Activated naive CD8-positive, alpha-beta T cell treated with anti-CD3 and anti-CD28 coated beads, Interleukin-2, amount 10 ng/mL, durations not matched to agents 7 days and 5 days (primary cell): ENCODE results near the gene MTM1. TPM values are rescaled to one million over a fixed set of nuclear protein-coding genes. Genes with fewer than 3 reads are reported as not detected.

Source experiments
- ATAC-seq: fragments of 150-1000 bp; cut with Tn5 transposase; one replicate; pipeline ENCODE4 v1.10.0; 2021; ENCODE audit warnings: low read depth, moderate library complexity
- POLR2A ChIA-PET: fragments of 350-600 bp; sonication (Branson Sonifier 250); formaldehyde crosslinking; loops from one replicate; lab custom pipeline; 2021; ENCODE audit warnings: antibody characterized with exemption; lab: Charles Lee
- DNase-seq: peaks from one replicate; pipeline ENCODE4 v3.0.0; 2021
- H3K27ac Mint-ChIP-seq: one replicate; pipeline ENCODE4 v1.8.0; 2022; ENCODE audit warnings: mild to moderate bottlenecking, mixed read lengths
- H3K27me3 Mint-ChIP-seq: one replicate; pipeline ENCODE4 v1.8.0; 2022; ENCODE audit warnings: mild to moderate bottlenecking, moderate library complexity, mixed read lengths
- H3K36me3 Mint-ChIP-seq: one replicate; pipeline ENCODE4 v1.8.0; 2021; ENCODE audit warnings: mild to moderate bottlenecking, mixed read lengths
- H3K4me1 Mint-ChIP-seq: one replicate; pipeline ENCODE4 v1.8.0; 2021; ENCODE audit warnings: mixed read lengths
- H3K4me3 Mint-ChIP-seq: one replicate; pipeline ENCODE4 v1.8.0; 2022; ENCODE audit warnings: mild to moderate bottlenecking, moderate library complexity, mixed read lengths
- H3K9me3 Mint-ChIP-seq: one replicate; pipeline ENCODE4 v1.8.0; 2021; ENCODE audit warnings: mixed read lengths
- total RNA-seq, 2 experiments: library from RNA; stranded (reverse); gene quantifications; one replicate each; pipeline ENCODE4 v1.2.3, GENCODE V29; 2021

MTM1 gene
- total RNA-seq = 10 to 100 TPM; 30.5 to 34.5 TPM

- POLR2A ChIA-PET = interaction anchor here (1.2 to 5.7 kb wide), 3 partner anchors 9 to 106 kb away, joined by 3 to 47 read pairs (median 4); no protein-coding TSS in a partner anchor
- H3K4me1 Mint-ChIP-seq = peaks cover 28% of the 10 kb centered on the region
- H3K27ac Mint-ChIP-seq = peak within 1 kb of the TSS; percentile 88
- DNase-seq (peak; percentile 91), ATAC-seq (peak; percentile 87)
- peaks cover 5% of the 10 kb centered on the region for H3K36me3 Mint-ChIP-seq
- peak within 1 kb of the TSS; percentile 86 for H3K4me3 Mint-ChIP-seq
- no peaks in the 10 kb centered on the region for H3K27me3 Mint-ChIP-seq
- H3K9me3 Mint-ChIP-seq = no peaks in the 10 kb centered on the region
These were observed at the start of gene MTM1 for GRCh38 chrX:150568320-150569154. Gene MTM1, plus strand, starts transcription at chrX:150568621. Its CDS starts 23,994 bp downstream, at chrX:150592615.

DNA sequence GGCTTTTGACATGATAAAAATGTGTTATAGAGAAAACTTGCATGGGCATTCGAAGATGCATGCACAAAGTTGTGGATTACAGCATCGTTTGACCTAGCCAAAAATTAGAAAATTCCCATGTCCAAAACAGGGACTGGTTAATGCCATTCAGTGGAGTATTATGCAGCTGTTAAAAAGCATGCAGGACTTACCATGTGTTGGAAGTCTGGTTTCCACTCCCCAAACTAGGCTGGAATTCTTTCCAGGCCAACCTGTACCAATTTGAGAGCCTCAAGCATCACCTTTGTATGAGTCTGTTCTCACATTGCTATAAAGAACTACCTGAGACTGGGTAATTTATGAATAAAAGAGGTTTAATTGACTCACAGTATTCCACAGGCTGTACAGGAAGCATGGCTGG is 45.9 kb upstream of the MTM1 start:
- Mint-ChIP-seq H3K27ac (no peak overlapping the region), H3K4me3 (no peak overlapping the region), H3K27me3 (peaks cover 2% of the 10 kb centered on the region), H3K36me3 (no peaks in the 10 kb centered on the region), H3K9me3 (no peaks in the 10 kb centered on the region), H3K4me1 (peaks cover 1% of the 10 kb centered on the region)
- DNase-seq (no peak), ATAC-seq (no peak)
- POLR2A ChIA-PET = interaction anchor here (0.7 kb wide), 1 partner anchor 38 kb away, joined by 3 read pairs; no protein-coding TSS in a partner anchor

GRCh38 chrX:150525061-150525919 is 43.1 kb upstream of the MTM1 start:
- Mint-ChIP-seq H3K27me3 (peaks cover 2% of the 10 kb centered on the region), H3K9me3 (no peaks in the 10 kb centered on the region), H3K27ac (no peak overlapping the region), H3K4me1 (peaks cover 1% of the 10 kb centered on the region), H3K36me3 (no peaks in the 10 kb centered on the region), H3K4me3 (no peak overlapping the region)
- DNase-seq = no peak
- POLR2A ChIA-PET = no interaction called here
- ATAC-seq = no peak

GRCh38 chrX:150526692-150527091 is 41.7 kb upstream of the MTM1 start:
- no peaks in the 10 kb centered on the region for H3K36me3 Mint-ChIP-seq
- no peaks in the 10 kb centered on the region for H3K9me3 Mint-ChIP-seq
- H3K4me3 Mint-ChIP-seq = no peak overlapping the region
- H3K4me1 Mint-ChIP-seq = peaks cover 1% of the 10 kb centered on the region
- ATAC-seq (no peak), DNase-seq (no peak)
- POLR2A ChIA-PET = no interaction called here
- H3K27me3 Mint-ChIP-seq = peaks cover 2% of the 10 kb centered on the region
- no peak overlapping the region for H3K27ac Mint-ChIP-seq

- POLR2A ChIA-PET = no interaction called here
- no peak overlapping the region for H3K27ac Mint-ChIP-seq
- H3K27me3 Mint-ChIP-seq = no peaks in the 10 kb centered on the region
- DNase-seq (no peak), ATAC-seq (no peak)
- no peaks in the 10 kb centered on the region for H3K36me3 Mint-ChIP-seq
- H3K9me3 Mint-ChIP-seq = no peaks in the 10 kb centered on the region
- H3K4me1 Mint-ChIP-seq = peaks cover 1% of the 10 kb centered on the region
- no peak overlapping the region for H3K4me3 Mint-ChIP-seq
These were observed 41.3 kb upstream of the MTM1 start for GRCh38 chrX:150527108-150527507.

DNA sequence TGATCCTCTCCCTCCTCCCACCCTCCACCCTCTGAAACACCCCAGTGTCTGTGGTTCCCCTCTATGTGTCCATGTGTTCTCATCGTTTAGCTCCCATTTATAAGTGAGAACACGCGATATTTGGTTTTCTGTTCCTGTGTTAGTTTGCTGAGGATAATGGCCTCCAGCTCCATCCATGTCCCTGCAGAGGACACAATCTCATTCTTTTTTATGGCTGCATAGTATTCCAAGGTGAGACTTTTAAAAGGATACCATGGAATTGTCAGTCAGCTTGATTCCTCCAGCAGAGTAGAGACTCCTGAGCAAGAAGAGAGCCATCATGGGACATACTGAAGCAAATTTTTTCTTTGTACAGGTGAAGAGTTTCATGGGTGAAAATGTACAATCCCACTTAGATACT is 38.8 kb upstream of the MTM1 start:
- Mint-ChIP-seq H3K27me3 (no peaks in the 10 kb centered on the region), H3K4me3 (no peak overlapping the region), H3K27ac (no peak overlapping the region), H3K36me3 (peaks cover 1% of the 10 kb centered on the region), H3K9me3 (peaks cover 7% of the 10 kb centered on the region), H3K4me1 (peaks cover 1% of the 10 kb centered on the region)
- DNase-seq (no peak), ATAC-seq (no peak)
- POLR2A ChIA-PET = no interaction called here

GRCh38 chrX:150530821-150531220 is 37.6 kb upstream of the MTM1 start:
- ATAC-seq (no peak), DNase-seq (no peak)
- H3K27me3 Mint-ChIP-seq = no peaks in the 10 kb centered on the region
- POLR2A ChIA-PET = no interaction called here
- H3K27ac Mint-ChIP-seq = no peak overlapping the region
- peaks cover 1% of the 10 kb centered on the region for H3K4me1 Mint-ChIP-seq
- peaks cover 11% of the 10 kb centered on the region for H3K9me3 Mint-ChIP-seq
- H3K36me3 Mint-ChIP-seq = peaks cover 1% of the 10 kb centered on the region
- H3K4me3 Mint-ChIP-seq = no peak overlapping the region

- Mint-ChIP-seq H3K9me3 (peaks cover 15% of the 10 kb centered on the region), H3K36me3 (peaks cover 1% of the 10 kb centered on the region), H3K27ac (no peak overlapping the region), H3K27me3 (peaks cover 2% of the 10 kb centered on the region), H3K4me1 (peaks cover 1% of the 10 kb centered on the region), H3K4me3 (no peak overlapping the region)
- POLR2A ChIA-PET = no interaction called here
- no peak for ATAC-seq
- no peak for DNase-seq
These were observed 37.0 kb upstream of the MTM1 start for GRCh38 chrX:150531467-150531866.

DNA sequence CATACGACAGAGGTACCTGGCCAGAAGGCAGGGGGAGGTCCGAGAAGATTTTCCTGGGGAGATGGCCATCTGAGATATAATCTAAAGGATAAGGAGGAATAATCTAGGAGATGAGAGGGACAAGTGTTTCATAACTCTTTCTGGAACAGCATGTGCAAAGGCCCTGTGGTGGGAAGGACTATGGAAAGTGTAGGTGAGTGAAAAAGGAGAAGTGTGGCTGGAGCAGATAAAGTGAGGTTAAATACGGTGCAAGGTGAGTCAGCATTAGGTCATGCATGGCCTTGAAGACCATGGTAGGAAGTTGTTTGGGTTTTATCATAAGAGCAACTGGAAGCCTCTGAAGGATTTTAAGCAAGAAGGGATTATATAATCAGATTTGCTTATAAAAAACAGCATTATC is 34.6 kb upstream of the MTM1 start:
- no peak for ATAC-seq
- Mint-ChIP-seq H3K4me1 (no peaks in the 10 kb centered on the region), H3K4me3 (no peak overlapping the region), H3K9me3 (peaks cover 15% of the 10 kb centered on the region), H3K36me3 (peaks cover 1% of the 10 kb centered on the region), H3K27ac (no peak overlapping the region), H3K27me3 (peaks cover 2% of the 10 kb centered on the region)
- no peak for DNase-seq
- POLR2A ChIA-PET = no interaction called here

DNA sequence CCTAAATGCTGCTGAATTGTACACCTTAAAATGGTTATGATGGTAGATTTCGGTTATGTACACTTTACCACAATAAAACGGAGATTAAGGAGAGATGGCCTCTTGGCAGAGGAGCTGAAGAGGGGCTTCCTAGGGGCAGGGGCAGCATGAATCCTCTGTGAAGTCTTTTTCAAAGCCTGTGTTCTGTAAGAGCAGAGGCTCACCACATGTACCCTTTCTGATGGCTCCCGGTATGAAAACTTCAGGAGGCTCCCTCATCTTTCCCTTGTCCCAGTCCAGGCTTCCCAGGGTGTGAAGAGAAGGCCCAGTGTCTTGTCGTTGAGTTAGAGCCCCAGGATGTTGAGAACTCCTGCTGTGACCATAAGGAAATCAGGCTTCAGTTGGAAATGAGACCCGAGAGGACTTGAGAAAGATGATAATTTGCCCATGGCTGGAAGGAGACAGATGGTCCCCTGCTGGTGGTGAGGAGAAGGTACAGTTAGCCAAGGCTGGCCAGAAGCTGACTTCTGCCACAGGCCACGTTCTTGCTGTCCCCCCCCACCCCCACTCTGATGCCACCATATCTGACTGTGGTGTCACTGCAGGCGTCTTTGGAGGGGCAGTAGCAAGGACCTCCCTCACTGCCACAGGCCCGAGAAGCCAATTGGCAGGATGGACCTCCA is 31.8 kb upstream of the MTM1 start:
- POLR2A ChIA-PET = no interaction called here
- Mint-ChIP-seq H3K9me3 (peaks cover 15% of the 10 kb centered on the region), H3K4me3 (no peak overlapping the region), H3K27me3 (peaks cover 2% of the 10 kb centered on the region), H3K36me3 (peaks cover 1% of the 10 kb centered on the region), H3K27ac (no peak overlapping the region), H3K4me1 (no peaks in the 10 kb centered on the region)
- no peak for DNase-seq
- no peak for ATAC-seq

DNA sequence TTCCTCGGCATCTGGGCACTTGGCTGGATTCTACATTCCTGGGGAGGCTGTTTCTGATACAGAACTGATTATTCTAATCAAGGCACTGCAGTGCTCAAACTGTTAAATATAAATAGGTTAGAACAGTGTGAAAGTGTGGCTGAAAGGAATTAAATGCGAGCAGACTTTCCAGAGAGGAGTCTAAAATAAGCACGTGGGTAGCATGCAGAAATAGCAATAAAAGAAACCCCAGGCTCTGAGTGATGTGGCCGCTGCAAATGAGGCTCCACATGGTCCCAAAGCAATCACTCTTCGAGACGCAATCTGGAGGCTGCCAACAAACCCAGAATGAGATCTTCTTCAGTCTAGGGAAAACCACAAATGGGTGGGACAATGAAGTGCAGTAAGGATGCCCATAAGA is 30.6 kb upstream of the MTM1 start:
- Mint-ChIP-seq H3K9me3 (peaks cover 15% of the 10 kb centered on the region), H3K27me3 (peaks cover 2% of the 10 kb centered on the region), H3K27ac (no peak overlapping the region), H3K4me1 (no peaks in the 10 kb centered on the region), H3K4me3 (no peak overlapping the region), H3K36me3 (peaks cover 1% of the 10 kb centered on the region)
- no peak for ATAC-seq
- no peak for DNase-seq
- POLR2A ChIA-PET = no interaction called here

DNA sequence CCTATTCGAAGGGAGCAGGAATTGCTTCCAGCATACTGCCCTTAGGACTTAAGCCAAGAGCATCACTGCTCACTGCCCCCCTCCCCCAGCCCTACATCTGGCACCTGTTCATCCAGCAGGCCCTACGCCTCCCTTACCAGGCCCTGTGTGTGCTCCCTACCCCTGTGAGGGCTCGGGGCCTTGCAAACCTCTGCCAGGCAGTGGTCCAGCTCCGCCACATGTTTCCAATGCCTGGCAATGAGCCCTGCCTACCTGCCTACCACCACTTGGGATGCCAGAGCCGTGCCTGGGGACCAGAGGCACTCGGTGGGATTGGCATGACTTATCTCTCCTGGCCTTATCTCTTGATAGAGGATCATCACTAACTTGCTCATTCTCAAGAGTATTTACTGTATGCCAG is 27.5 kb upstream of the MTM1 start:
- ATAC-seq = no peak
- H3K9me3 Mint-ChIP-seq = peaks cover 4% of the 10 kb centered on the region
- H3K4me1 Mint-ChIP-seq = peaks cover 4% of the 10 kb centered on the region
- no peak overlapping the region for H3K27ac Mint-ChIP-seq
- DNase-seq = no peak
- no peaks in the 10 kb centered on the region for H3K36me3 Mint-ChIP-seq
- no peak overlapping the region for H3K4me3 Mint-ChIP-seq
- peaks cover 1% of the 10 kb centered on the region for H3K27me3 Mint-ChIP-seq
- POLR2A ChIA-PET = no interaction called here

- no peaks in the 10 kb centered on the region for H3K36me3 Mint-ChIP-seq
- ATAC-seq (no peak), DNase-seq (no peak)
- H3K4me3 Mint-ChIP-seq = no peak overlapping the region
- no peaks in the 10 kb centered on the region for H3K9me3 Mint-ChIP-seq
- POLR2A ChIA-PET = no interaction called here
- peaks cover 13% of the 10 kb centered on the region for H3K4me1 Mint-ChIP-seq
- H3K27me3 Mint-ChIP-seq = no peaks in the 10 kb centered on the region
- H3K27ac Mint-ChIP-seq = no peak overlapping the region
These were observed 25.6 kb upstream of the MTM1 start for GRCh38 chrX:150542846-150543229.
